Measurements from ENCODE around the gene PKD2L1. TPM values are rescaled to one million over a fixed set of nuclear protein-coding genes. Genes with fewer than 3 reads are reported as not detected.

The PKD2L1 gene
- total and polyA plus RNA-seq, 10 of the 15 experiments (the other 5 are each of a cell fraction or from before 2014, with no cell fraction given): 0.05 to 0.17 (median 0.08) TPM; not detected in 6

DNA sequence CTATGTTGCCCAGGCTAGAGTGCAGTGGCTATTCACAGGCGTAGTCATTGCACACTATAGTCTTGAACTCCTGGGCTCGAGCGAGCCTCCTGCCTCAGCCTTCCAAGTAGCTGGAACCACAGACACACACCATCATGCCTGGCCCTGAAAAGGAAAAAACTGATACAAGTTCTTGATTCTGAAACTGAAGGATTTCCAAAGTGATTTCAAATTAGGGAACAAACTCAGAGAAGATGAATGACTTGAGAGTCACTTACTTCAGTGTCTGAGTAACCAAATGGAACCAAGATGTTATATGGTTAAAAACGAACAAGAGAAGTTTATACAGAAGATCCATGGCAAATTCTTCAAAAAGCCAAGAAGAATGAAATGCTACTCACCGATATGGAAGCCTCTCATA lies 77.0 kb downstream of the PKD2L1 start:
- Histone ChIP-seq H3K4me1 (ENCODE audit: control insufficient read depth, insufficient read depth, low read length) (no peaks in the 10 kb centered on the region), H3K79me2 (ENCODE audit: control insufficient read depth, insufficient read depth, low read length) (no peaks in the 10 kb centered on the region), H3K36me3 (ENCODE audit: control insufficient read depth in 2 of 2, insufficient read depth in 2 of 2, low read length in 1 of 2) (peaks cover 18 to 22% of the 10 kb centered on the region in 2 experiments), H3K27me3 (replicated peaks in 1 of 2; ENCODE audit: control insufficient read depth in 2 of 2, insufficient read depth in 2 of 2, low read length in 1 of 2) (no peaks in the 10 kb centered on the region), H3K9ac (ENCODE audit: control insufficient read depth, insufficient read depth, low read length) (no peak overlapping the region), H3K4me3 (no peak overlapping the region), H4K20me1 (ENCODE audit: control insufficient read depth, insufficient read depth) (no peaks in the 10 kb centered on the region), H2AFZ (ENCODE audit: control insufficient read depth, low read depth, low read length) (no peak overlapping the region), H3K4me2 (ENCODE audit: control insufficient read depth, insufficient read depth) (no peak overlapping the region), H3K9me3 (replicated peaks; ENCODE audit: control insufficient read depth, insufficient read depth, low read length) (no peaks in the 10 kb centered on the region), H3K27ac (ENCODE audit: control insufficient read depth, insufficient read depth) (no peak overlapping the region)
- intact Hi-C loops (cut with micrococcal nuclease; ENCODE audit: unreplicated experiment) (no loop called here), in situ Hi-C loops (cut with MboI) (no loop called here)
- ChIA-PET SMC1A (ENCODE audit: uncharacterized antibody, unreplicated experiment) (interaction anchor here (1.0 kb wide), 1 partner anchor 74 kb away, joined by 3 read pairs; no protein-coding TSS in a partner anchor), RAD21 (ENCODE audit: unreplicated experiment) (no interaction called here), POLR2A (interaction anchor here (0.6 to 0.8 kb wide), 2 partner anchors 81 to 340 kb away, joined by 4 to 7 read pairs; no protein-coding TSS in a partner anchor), CTCF (no interaction called here)
- DNase-seq (ENCODE audit: low read depth, low spot score) (no peak), FAIRE-seq (no peak), ATAC-seq (no peak)
- TF ChIP-seq TCF12 (IDR thresholded peaks at IDR 0.05; ENCODE audit: low read depth, low read length): no peak
- TF ChIP-seq ESRRA (IDR thresholded peaks at IDR 0.05; ENCODE audit: low read length): no peak
- TF ChIP-seq BRCA1 (IDR thresholded peaks at IDR 0.05; ENCODE audit: low read depth, low read length): no peak
- TF ChIP-seq PAX5 (IDR thresholded peaks at IDR 0.05; ENCODE audit: borderline replicate concordance, low read depth, low read length): no peak
- no peak for TF ChIP-seq ZBED1 (IDR thresholded peaks at IDR 0.05; ENCODE audit: borderline replicate concordance)
- no peak for TF ChIP-seq CREB1 (IDR thresholded peaks at IDR 0.05; ENCODE audit: low read depth)
- no peak for TF ChIP-seq NR2C2 (IDR thresholded peaks at IDR 0.05; ENCODE audit: borderline replicate concordance, control insufficient read depth, insufficient read length, low read depth)
- no peak for TF ChIP-seq POLR2A (IDR thresholded peaks at IDR 0.05; ENCODE audit: low read depth, low read length)
- no peak for TF ChIP-seq PKNOX1 (IDR thresholded peaks at IDR 0.05)
- TF ChIP-seq IKZF1 (conservative IDR thresholded peaks at IDR 0.05): no peak
- TF ChIP-seq, protein P1, sequence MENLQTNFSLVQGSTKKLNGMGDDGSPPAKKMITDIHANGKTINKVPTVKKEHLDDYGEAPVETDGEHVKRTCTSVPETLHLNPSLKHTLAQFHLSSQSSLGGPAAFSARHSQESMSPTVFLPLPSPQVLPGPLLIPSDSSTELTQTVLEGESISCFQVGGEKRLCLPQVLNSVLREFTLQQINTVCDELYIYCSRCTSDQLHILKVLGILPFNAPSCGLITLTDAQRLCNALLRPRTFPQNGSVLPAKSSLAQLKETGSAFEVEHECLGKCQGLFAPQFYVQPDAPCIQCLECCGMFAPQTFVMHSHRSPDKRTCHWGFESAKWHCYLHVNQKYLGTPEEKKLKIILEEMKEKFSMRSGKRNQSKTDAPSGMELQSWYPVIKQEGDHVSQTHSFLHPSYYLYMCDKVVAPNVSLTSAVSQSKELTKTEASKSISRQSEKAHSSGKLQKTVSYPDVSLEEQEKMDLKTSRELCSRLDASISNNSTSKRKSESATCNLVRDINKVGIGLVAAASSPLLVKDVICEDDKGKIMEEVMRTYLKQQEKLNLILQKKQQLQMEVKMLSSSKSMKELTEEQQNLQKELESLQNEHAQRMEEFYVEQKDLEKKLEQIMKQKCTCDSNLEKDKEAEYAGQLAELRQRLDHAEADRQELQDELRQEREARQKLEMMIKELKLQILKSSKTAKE (IDR thresholded peaks at IDR 0.05; ENCODE audit: low read depth, poor library complexity, severe bottlenecking): no peak
- TF ChIP-seq CHD1 (IDR thresholded peaks at IDR 0.05; ENCODE audit: low read depth, low read length): no peak
- TF ChIP-seq, protein P2, sequence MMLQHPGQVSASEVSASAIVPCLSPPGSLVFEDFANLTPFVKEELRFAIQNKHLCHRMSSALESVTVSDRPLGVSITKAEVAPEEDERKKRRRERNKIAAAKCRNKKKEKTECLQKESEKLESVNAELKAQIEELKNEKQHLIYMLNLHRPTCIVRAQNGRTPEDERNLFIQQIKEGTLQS (IDR thresholded peaks at IDR 0.05; ENCODE audit: borderline replicate concordance, extremely low read depth, low read depth, low read length): no peak
- BruUV-seq (replicated peaks): no TSS peak
- WGBS (ENCODE audit: insufficient coverage, insufficient replicate concordance, low lambda C conversion rate, missing lambda C conversion rate): 98% methylated on average over 5 of the region's 5 CpGs
